GM12872 (cell line): ENCODE data around the gene ZNF677.
"Not testable (repeated sequence)": the region's sequence is repeated elsewhere in the genome, so short reads cannot be mapped to it uniquely, and the experiment has no call there.

Source experiments
- CTCF ChIP-seq: IDR thresholded peaks from 3 replicates; pipeline ENCODE4 v1.5.1; 2011; ENCODE audit warnings: low read depth, mild to moderate bottlenecking, low read length, moderate library complexity; ENCODE audit not compliant: insufficient read depth

The ZNF677 gene

DNA sequence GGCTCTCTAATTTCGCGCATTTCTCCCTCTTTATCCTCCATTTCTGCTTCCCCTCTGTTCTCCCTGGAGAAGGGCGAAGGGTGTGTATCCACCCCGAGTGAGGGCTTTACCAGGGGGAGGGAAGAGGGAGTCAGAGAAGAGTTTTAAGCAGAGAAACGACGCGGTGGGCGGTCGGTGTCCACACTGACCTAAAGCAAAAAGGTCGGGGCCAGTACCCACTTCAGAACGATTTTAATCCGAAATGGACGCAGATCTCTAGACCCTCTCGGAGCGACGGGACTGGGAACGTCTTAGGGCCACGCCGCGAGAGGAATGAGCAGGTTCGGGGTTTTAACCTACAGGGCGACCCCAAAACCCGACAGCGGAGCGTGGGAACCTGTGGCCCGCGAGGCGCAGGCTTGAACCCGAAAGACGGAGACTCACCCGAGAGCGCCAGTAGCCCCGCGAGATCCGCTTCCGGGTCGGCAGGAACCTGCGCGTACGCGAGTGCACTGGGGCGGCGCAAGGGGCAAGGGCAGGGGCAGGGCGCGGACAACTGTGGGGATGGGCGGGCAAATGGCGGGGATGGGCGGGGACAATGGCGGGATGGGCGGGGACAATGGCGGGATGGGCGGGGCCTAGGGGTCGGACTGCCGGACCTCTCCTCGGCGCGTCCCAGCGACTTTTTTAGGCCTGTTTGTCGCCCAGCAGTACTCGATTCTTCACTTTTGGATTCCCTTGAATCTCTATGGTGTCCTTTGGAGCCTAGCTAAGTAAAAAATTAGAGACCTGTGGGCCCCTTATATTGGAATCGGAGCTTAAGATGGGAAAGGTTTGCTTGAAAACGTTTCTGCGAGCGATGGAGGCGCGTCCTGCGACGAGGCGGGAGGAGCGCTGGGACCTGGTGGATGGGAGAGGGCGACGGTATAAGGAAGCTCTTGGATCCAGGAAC, at the start of gene ZNF677:
Gene ZNF677, minus strand, starts transcription at position 463 of the 931 bp plus-strand sequence. CDS start 3,323 bp downstream, outside the sequence.
- TF ChIP-seq CTCF = no peak

DNA sequence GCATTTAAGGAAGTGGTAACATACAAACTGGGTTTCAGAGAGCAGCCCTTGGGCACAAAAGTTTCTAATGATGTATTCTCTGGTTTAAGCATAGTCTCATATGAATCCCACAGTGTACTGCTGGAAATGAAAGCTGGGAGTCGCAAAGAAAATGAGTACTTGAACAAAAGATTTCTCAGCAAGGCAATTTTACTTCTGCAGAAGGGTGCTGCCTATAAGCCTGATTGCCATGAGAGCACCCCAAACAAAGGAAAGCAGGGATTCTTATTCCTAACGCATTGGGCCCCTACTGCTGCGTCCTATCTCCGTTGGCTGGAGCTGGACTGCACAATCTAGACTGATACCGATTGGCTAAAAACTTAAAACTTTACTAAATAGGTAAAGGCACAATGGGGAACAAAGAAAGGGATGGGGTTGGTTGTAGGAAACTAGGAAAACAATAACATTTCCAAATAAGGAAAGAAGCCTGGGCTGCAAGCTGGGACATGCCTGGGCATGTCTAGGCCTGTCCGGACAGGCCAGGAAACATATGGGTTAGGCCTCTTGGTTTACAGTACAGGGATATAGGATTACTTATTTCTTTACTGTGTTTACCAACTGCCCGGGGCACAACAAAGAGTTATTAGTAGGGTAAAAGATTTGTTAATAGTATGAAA, 40.2 kb upstream of the ZNF677 start:
- no peak for TF ChIP-seq CTCF

GRCh38 chr19:53290758-53291549, 36.3 kb upstream of the ZNF677 start:
- no peak for TF ChIP-seq CTCF

- no peak for TF ChIP-seq CTCF
Measured at GRCh38 chr19:53285087-53285486, 30.4 kb upstream of the ZNF677 start.

DNA sequence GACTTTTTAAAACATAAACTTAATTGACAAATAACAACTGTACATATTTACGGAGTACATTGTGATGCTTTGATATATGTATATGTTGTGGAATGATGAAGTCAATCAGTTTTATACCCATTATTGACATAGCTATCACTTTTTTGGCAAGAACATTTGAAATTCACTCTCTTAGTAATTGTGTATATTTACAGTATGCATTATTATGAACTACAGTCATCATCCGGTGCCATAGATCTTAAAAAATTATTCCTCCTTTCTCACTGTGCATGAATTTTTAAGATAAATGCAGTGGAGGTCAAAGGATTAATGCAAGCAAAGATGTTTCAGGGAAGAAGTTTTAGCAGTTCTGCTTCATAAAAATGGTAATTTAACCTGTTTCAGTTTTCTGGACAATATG, 20.8 kb upstream of the ZNF677 start:
- no peak for TF ChIP-seq CTCF

DNA sequence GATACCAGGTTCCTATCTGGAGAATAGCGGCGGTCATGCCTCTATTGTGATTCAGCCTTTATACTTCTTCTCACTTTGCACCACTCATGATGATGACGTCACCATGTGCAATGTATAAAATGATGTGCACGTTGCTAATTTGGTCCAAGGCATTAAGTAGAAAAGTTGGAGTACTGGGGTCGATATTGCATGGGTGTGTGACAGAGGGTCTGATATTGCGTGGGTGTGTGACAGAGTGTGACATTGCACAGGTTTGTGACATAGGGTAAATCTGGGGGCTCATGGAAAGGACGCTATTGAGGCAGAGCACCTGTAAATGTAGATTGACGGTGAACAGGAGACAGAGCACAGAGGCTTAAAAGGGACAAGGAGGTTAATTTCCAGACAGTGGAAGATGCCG, 17.4 kb upstream of the ZNF677 start:
- TF ChIP-seq CTCF = no peak

DNA sequence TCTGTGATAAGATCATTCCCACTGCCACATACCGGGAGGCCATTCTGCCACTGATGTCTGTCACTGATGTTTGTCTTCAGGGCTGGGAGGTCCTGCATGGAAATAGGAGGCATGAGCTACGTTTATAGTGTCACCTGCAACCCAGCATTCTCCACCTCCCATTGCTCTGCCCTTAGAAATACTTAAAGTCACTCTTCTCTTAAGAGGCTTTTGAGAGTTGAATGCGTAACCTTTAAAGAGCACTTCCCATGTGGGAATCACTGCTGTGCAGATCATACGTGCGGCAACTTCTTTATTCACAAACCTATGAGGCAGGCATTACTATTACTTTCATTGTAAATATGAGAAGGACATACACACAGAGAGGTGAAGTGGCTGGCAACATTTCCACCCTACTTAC, 12.9 kb upstream of the ZNF677 start, which contains the start of gene VN1R4:
Gene VN1R4, minus strand, starts transcription at position 101 of the 400 bp plus-strand sequence. Its CDS starts 58 bp downstream, at position 43.
- TF ChIP-seq CTCF = not testable (repeated sequence)
